Stimulated activated CD8-positive, alpha-beta memory T cell treated with anti-CD3 and anti-CD28 coated beads, Interleukin-2, amount 100 ng/mL, for 1 hour (primary cell): Measurements from ENCODE around the gene PLXNB1.
"Not testable (repeated sequence)": the region's sequence is repeated elsewhere in the genome, so short reads cannot be mapped to it uniquely, and the experiment has no call there.

Source experiments
- DNase-seq, 2 donors: peaks; one replicate each; pipeline ENCODE4 v3.0.0-alpha.2; 2020; ENCODE audit warnings: low read depth in 2 of 2

PLXNB1 gene

DNA sequence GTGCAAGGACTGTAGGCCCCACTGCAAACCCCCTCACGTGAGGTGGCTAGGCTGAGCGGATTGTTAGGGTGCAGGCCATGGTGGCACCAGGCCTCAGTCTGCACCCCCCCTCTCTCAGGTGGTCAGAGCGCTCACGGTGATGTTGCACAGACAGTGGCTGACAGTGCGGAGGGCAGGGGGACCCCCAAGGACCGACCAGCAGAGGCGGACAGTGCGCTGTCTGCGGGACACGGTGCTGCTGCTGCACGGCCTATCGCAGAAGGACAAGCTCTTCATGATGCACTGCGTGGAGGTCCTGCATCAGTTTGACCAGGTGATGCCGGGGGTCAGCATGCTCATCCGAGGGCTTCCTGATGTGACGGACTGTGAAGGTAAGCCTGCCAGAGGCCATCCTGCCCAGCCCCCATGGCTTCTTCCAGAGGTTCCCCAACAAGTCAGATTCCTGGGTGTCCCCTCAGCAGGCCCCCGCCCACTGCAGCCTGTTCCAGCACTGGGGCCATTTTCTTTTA is 34.9 kb upstream of the PLXNB1 start:
- DNase-seq: no peak

DNA sequence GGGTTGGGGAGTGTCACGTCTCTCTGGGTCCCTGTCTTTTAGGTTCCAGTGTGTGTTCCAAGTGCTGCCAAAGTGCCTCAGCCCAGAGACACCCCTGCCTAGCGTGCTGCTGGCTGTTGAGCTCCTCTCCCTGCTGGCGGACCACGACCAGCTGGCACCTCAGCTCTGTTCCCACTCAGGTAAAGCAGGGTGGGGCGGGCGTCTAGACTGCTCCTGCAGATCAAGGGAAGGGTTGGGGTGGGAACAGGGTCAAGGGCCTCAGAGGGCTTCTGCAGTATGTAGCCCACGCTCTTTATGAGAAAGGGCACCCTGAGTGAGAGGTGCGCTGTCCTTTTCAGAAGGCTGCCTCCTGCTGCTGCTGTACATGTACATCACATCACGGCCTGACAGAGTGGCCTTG is 33.8 kb upstream of the PLXNB1 start:
- no peak for DNase-seq

DNA sequence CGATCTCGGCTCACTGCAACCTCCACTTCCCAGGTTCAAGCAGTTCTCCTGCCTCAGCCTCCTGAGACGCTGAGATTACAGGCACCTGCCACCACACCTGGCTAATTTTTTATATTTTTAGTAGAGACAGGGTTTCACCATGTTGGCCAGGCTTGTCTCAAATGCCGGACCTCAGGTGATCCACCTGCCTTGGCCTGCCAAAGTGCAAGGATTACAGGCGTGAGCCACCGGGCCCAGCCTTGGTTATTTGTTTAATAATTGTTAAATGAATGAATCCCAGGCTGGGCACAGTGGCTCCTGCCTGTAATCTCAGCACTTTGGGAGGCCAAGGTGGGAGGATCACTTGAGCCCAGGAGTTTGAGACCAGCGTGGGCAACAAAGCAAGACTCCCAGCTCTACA is 31.9 kb upstream of the PLXNB1 start:
- not testable (repeated sequence) for DNase-seq

DNA sequence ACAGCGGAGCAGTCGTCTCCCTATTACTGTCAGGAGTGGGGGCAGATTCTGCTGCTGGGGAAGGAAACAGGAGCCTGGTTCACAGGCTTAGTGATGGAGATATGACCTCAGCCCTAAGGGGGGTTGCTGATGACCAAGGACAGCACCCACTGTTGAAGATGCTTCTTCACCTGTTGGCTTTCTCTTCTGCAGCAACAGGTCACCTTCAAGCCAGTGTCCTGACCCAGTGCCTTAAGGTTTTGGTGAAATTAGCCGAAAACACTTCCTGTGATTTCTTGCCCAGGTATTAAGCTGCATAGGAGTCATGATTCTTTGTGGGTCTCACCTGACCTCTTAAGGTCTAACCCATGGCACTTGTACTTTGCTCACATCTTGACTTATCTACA is 30.6 kb upstream of the PLXNB1 start:
- DNase-seq: no peak

DNA sequence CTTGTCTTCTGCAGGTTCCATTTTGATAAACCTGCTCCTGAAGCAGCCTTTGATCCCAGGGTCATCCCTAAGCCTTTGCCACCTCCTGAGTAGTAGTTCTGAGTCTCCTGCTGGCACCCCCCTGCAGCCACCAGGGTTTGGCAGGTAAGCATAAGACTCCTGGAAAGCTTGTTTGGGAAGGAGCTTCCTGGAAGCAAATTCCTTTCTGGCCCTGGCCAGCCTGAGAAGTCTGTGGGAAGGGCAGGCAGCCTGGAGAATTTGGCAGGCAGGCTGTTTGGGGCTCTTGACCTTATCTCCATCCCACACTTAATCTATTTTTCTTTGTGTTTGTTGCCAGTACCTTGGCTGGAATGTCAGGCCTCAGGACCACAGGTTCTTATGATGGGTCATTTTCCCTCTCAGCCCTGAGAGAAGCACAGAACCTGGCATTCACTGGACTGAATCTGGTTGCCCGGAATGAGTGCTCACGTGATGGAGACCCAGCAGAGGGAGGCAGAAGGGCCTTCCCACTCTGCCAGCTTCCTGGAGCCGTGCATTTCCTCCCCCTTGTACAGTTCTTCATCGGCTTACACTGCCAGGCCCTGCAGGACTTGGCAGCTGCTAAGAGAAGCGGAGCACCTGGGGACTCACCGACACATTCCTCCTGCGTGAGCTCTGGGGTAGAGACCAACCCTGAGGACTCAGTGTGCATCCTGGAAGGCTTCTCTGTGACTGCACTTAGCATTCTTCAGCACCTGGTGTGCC is 30.1 kb upstream of the PLXNB1 start:
- no peak for DNase-seq

DNA sequence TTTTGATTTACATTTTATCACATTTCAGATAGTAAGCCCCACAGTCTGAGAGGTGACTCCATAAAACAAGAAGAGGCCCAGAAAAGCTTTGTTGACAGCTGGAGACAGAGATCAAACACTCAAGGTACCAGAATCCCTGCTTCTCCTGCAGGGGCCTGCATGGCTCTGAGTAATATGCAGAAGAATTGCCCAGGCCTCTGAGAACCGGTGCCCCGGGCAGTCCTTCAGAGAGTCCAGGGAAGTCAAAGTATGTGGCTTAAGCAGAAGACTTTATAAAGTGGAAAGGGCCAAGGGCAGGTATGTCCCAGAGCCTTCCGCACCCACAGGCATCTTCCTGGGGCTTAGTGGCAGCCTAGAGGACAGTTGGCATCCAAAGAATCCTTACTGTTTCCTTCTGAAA is 29.4 kb upstream of the PLXNB1 start:
- DNase-seq: no peak

DNA sequence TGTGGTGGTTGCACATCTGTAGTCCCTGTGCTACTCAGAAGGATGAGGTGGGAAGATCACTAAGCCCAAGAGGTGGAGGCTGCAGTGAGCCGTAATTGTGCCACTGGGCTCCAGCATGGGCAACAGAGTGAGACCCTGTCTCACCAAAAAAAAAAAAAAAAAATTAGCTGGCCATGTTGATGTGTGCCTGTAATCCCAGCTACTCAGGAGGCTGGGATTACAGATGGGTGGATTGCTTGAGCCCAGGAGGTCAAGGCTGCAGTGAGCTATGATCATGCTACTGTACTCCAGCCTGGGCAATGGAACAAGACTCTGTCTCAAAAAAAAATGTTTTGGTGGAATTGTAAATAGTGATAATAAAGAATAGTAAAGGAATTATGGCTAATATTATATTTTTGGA is 26.6 kb upstream of the PLXNB1 start:
- no peak for DNase-seq

DNA sequence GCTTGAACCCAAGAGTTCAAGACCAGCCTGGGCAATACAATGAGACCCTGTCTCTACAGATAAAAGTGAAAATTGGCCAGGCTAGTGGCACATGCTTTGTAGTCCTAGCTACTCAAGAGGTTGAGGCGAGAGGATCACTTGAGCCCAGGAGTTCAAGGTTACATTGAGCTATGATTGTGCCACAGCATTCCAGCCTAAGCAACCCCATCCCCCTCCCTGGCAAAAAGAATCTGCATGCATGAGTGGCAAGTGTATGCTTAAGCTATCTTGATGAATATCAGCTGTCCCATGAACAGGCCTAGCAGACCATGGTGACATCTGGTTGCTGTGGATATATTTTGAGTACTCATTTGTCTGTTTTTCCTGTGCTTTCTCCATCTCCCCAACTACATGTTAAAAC is 21.4 kb upstream of the PLXNB1 start:
- DNase-seq: no peak

DNA sequence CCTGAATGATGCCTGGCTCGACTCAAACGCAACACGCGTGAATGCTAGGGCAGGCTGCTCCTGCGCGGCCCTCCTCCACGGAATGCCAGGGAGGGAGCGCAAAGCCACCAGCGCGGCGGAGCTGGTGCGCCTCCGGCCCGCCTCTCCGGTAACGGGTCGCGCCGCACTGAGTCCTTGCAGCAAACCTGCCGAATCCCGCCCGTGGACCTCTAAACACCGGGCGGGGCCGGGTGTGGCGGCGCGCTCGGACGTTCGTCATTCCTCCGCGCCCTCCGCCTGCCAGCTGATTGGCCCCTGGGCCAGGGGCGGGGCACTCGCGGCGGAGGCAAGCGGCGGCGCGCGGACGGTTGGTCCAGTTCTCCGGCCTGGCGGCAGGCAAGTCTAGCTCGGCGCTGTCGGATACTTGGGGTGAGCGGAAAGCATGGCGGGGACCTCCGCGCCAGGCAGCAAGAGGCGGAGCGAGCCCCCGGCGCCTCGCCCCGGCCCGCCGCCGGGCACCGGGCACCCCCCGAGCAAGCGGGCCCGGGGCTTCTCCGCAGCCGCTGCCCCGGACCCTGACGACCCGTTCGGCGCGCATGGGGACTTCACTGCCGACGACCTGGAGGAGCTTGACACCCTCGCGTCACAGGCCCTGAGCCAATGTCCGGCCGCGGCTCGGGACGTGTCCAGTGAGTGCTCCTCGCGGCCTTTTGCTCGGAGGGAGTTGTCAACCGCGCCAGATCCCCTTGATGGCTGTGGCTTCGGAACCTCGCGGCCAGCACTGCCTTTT is 16.7 kb upstream of the PLXNB1 start, which contains the start of gene ATRIP:
Gene ATRIP, plus strand, starts transcription at position 313 of the 769 bp plus-strand sequence. Its CDS starts 109 bp downstream, at position 422.
- peak; percentile 73 to 74 for DNase-seq

DNA sequence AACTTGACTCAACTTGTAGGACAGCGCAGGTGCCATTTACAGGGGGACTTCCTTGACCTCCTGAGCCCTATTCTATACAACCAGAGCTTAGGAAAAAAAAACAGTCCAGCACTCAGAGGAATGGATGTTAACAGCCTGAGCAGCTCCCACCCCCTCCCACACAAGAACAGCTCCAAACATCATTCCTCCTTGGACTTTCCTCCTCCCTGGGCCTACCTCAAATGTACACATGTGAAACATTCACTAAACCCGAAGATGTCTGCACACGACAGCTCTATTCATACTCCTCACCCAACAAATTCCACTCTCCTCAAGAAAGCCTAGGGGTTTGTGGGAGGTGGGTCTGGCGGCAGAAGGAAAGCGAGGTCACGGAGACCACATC is 16.1 kb upstream of the PLXNB1 start:
- no peak for DNase-seq

DNA sequence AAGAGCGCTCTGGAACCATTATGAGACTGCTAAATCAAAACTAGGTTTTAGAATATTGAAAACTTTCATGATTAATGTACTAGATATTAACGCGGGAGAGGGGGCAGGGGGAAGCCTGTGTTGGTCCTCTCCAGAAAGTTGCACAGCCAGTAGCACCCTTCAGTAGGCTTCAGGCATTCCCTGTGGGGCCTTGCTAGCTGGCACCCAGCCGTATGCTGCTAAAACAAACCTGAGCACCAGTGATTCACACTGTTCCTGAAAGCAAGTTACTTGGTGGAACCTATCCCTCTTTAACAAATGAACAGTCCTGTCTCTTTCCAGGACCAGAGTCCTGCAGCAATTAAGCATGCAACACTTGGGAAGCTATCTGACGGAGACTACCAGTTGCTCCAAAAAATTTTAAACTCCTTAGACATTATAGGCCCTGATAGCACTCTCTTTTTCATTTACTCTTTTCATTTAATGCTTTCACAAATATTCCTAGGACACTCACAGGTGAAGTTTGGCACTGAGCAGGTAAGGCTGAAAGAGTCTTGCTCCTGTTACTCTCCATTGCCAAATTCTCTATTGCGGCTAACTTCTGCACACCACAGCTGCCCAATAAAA is 15.5 kb upstream of the PLXNB1 start:
- DNase-seq: no peak

DNA sequence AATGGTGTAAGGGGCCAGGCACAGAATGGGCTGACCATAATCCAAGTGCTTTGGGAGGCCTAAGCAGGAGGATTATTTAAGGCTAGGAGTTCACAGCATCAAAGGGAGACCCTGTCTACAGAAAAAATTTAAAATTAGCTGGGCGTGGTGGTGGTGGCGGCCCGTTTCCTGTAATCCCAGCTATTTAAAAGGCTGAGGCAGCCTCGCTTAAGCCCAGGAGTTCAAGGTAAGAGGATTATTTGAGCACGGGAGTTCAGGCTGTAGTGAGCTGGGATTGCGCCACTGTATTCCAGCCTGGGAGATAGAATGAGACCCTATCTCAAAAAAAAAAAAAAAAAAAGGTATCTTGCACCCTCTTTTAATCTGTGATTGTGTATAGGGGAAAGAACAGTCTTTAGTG is 12.1 kb upstream of the PLXNB1 start:
- no peak for DNase-seq

DNA sequence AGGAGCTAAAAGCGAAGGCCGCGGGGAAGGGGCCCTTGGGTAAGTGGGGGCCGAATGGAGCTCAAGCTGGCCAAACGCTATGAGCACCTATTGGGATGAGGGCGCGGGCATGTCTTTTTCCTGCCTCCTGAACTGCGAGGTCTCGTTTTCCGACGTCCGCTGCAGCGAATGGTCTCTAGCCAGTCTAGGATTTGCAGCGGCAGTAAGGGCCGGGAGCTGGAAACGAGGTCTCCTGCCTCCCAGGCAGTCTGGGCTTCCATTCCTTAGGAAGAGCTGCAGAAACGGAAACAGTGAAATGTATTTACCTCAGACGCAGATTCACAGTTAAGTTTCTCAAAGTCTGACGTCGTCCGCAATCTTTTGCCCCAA is 10.7 kb upstream of the PLXNB1 start:
- DNase-seq: no peak

DNA sequence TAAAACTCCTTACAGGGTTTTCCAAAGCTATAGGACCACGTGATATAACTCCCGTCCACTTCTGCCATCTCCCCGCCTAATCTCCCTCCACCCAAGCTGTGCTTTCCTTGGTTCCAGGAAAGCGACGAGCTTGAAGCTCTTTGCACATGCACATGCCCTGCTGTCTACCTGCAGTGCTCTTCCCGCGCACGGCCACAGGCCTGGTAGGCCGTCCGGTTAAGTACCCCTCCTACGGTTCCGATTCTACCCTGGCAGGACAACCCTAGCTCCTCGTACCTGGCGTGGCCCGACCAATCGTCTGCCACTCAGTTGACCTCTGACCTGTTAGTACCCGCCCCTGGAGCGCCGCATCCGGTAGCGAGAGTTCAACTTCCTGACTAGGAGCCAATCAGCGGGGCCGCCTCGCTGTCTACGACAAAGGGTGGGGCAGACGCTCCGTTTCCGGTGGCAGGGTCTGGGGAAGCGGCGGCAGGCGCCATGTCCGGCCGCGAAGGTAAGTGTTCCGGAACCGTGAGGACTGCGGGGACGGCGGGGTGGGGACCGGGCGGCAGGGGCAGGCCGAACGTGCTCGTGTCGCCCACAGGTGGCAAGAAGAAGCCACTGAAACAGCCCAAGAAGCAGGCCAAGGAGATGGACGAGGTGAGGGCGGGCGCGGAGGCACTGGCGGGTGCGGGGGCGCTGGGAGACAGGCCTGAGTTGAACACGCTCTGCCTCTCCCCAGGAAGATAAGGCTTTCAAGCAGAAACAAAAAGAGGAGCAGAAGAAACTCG is 10.1 kb upstream of the PLXNB1 start, which contains the start of the genes CCDC51 and TMA7:
Gene CCDC51, minus strand, starts transcription at position 300 of the 770 bp plus-strand sequence. CDS start 4,991 bp downstream, outside the sequence.
Gene TMA7, plus strand, starts transcription at position 438 of the 770 bp plus-strand sequence. Its CDS starts 40 bp downstream, at position 478.
- peak; percentile 96 to 97 for DNase-seq

DNA sequence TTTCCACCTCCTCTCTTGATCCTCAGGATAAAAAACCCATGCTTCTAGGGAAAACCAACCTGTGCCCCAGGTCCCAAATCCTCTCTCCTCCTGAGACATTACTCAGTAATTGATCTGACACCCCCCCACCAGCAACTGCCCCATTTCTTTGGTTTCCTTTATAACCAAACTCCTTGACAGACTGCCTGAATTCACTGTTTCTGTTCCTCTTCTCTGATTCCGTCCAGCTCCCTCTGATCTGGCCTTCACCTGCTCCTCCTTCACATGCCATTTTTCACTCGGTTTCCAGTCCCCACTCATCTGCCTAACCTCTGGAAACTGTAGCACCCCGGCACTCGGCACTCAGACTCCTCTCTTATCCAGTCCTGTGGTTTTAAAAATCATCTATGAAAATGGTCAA is 7.9 kb upstream of the PLXNB1 start:
- DNase-seq: no peak

DNA sequence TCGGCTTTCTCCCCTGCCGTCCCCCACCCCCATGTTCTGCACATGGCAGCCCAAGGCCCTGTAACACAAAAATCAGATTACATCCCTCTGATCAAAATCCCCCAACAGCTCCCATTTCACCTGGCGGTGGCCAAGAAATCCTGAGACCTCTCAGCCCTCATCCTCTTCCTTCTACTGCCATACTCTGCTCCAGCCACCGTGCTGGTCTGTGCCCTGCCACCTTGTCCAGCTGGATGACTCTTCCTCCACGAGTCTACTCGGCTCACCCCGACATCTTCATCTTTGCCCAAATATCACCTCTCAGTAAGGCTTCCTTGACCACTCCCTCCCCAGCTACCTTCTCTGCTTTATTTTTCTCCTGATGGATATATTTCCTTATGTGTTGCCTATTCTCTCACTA is 7.0 kb upstream of the PLXNB1 start:
- no peak for DNase-seq

DNA sequence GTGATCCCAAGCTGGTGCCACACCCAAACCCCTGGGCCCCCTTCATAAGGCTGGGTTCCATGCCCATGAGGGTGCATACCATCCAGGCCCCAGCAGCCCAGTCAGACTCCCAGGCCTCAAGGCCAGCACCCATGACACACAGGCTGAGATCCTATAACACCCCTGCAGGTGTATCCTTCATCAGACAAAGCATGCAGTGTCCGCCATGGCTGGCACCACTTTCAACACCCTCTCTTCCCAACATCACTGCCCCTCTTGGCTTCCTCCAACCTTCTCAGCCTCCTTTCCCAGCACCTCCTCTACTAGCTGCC is 6.5 kb upstream of the PLXNB1 start:
- no peak for DNase-seq

DNA sequence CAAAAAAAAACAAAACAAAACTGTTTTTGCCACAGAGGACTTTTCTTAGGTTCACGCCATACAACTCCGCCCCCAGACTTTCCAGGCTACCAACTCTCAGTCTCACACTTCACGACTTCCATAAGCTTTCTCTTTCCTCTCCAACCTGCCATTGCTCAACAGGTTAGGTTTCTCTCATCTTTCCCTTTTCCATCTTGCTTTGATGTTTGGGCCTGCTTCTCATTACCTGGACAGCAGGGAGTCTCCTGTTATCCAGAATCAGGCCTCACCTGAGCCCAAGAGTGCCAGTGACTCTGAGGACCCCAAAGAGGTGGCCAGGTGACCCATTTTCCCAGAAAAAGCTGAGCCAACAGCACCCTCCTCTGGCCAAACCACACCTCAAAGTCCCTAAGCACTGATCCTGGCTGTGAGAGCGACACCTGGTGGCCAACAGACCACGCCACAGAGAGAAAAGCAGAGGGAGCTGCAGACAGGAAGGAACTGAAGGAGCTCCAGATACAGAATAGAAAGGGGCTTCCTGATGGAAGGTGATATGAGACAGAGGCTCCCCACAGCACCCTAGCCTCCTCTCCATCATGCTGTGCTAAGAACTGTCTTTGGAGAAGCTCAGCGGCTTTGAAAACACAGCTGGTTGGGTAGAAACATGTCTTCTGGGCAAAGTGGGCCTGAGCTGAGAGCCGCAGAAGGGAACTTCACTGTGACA is 6.0 kb upstream of the PLXNB1 start:
- peak; percentile 71 to 77 for DNase-seq

DNA sequence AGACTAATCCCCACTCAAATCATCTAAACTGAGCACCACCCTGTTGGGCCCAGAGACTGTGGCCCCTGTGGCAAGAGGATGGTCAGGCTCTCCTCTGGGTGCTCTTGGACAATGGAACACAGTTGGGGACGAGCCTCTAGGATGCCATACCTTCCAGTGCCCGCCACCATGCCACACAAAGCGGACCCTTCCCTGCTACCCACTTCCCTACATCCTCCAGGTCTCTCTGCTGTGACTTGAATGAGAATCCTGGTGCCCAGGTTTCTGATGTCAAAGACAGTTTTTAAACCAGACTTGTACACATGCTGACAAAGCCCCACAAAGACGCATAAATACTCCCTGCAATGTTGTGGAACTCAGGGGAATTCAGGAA is 5.3 kb upstream of the PLXNB1 start:
- DNase-seq: no peak

DNA sequence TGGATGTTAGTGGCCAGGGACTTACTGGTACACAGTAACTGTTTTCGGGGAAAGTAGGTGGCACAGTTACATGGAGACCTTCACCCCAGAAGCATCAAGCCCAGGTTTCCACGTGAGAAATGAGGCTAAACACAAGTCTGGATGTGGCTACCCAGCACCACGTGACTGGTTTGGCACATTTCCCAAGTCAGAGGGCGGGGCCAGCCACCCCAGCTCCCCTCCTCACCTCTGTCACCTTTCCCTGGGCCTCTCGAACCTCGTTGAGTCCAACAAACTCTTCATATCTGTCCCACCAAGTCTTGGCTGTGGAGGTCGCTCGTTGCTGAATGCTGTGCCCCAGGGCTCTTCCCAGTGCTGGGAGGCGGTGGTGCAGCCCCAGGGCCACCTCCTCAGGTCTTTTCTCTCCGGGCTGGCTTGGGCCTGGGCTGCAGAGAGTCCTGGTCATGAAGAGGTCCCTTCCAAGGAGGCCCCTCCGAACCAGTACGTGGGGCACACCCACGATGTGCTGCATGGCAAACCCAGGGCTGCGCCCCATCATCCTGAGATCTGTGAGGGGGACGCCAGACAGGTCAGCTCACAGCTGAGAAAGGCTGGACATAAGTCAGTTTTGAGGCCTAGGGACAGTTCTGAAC is 4.8 kb upstream of the PLXNB1 start:
- DNase-seq: no peak
